Measurements from ENCODE around the gene RHBDL2.
"Not testable (repeated sequence)": the region's sequence is repeated elsewhere in the genome, so short reads cannot be mapped to it uniquely, and the experiment has no call there.

RHBDL2 gene

DNA sequence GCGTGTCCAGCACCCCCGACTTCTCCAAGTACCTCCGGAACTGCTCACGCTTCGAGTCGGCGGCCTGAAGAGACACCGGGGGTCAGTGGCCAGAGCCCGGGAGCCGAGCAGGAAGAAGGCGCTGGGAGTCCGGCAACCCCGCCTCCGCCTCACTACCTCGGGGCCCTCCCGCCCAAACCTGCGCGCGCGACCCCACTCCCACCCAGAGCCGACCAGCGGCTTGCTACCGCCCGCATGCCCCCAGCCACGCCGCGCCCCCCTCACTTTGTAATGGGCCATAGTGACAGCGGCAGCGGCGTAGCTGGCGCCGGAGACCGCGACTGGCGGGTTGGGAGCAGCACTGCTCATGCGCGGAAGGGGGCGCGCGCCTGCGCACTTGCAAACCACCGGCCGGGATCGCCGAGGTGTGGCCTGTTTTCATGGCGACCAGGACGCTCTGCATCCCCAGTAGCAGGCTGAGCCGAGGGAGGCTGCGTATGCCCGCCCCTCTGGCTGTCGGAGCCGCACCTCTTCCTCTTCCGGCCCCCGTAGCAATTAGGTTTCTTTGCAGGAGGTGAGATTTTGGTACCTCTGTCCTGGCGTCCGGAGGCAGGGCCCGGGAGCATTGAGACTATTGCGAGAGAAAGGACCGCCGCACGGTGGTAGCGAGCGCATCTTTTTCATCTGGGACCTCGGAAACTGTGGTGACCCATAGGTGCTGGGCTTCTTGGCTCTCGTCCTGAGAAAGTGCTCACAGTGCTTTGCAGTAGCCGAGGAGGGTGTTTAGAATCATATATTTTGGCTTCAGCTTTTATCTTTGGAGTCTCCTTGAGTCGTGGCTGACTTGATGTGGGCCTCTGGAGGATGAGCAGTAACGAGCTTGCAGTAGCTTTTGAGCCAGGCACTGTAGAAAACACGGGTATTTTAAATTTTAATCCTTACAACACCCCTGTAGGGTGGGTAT lies 68.3 kb downstream of the RHBDL2 start, which contains the start of gene MYCBP:
Gene MYCBP (minus strand): TSS at position 322 of the 943 bp plus-strand sequence. CDS start 43 bp downstream, at position 279.
- DNase-seq: peak; percentile 92

DNA sequence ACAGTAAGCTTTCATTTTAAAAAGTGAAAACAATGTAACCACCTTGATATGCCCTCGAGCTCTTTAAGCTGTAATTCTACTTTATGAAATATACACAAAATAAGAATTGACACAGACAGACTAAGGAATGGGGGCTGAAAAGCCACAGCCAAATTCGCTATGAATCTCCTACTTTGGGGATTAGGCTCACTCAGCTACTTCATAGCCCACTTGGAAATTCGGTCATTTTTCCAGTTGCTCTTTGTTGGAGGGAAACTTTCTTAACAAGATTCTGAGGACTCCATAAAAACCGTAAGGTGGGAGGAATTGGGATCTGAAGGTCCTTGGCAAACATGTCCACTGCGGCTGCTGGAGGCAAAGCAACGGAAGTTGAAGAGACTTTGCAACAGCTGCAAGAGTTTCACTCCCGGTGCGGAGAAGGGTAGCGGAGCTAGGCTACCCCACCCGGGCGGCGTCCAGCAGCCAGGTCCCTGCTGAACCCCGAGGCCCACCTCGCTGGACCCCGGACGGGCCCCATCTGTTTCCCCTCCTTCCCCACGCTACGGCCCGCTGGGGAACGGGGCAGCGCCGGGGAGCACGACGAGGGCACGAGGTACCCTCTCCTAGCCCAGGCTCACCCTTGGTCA lies 69.1 kb downstream of the RHBDL2 start:
- DNase-seq: no peak

DNA sequence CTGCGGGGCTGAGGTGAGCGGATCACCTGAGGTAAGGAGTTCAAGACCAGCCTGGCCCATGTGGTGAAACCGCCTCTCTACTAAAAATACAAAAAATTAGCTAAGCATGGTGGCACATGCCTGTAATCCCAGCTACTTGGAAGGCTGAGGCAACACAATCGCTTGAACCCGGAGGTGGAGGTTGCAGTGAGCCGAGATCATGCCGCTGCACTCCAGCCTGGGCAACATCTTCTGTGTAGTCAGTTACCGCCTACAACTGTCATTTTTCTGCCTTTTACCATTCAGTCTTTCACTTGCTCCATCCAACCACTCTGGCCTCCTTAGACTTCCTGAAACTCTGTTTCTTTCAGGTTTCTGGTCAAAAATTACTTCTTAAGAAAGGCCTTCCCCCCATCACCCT lies 70.6 kb downstream of the RHBDL2 start:
- DNase-seq: no peak

DNA sequence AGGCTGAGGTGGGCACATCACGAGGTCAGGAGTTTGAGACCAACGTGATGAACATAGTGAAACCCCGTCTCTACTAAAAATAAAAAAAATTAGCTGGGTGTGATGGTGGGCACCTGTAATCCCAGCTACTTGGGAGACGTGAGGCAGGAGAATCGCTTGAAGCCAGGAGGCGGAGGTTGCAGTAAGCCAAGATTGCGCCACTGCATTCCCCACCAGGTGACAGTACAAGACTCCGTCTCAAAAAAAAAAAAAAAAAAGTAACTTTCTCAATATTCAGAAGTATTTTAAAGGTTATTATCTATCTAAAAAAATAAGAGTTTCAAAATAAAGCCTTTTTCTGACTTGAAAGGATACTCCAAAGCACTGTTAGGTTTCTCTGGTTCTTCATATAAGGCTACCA lies 74.4 kb downstream of the RHBDL2 start:
- no peak for DNase-seq

DNA sequence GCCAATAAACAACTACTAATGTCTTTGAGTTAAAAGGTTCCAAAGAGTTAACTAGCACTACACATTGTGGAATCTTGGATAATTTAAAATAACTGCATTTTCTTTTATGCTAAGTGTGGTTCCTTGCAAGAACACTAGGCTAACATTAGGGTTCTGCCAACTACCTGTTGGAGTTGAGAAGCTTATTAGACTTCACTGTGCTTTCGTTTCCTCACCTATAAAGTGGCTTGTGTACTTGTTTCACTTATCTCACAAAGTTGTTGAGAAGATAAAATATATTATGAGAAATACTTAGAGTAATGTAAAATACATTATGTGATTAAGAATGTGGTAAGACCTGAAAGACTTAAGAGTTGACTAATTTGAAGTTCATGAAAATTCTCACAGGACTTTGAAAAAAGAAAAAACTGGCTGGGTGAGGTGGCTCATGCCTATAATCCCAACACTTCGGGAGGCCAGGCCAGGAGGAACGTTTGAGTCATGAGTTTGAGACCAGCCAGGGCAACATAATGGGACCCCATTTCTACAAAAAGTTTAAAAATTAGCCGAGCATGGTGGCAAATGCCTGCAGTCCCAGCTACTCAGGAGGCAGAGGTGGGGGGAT lies 76.4 kb downstream of the RHBDL2 start:
- DNase-seq: no peak

DNA sequence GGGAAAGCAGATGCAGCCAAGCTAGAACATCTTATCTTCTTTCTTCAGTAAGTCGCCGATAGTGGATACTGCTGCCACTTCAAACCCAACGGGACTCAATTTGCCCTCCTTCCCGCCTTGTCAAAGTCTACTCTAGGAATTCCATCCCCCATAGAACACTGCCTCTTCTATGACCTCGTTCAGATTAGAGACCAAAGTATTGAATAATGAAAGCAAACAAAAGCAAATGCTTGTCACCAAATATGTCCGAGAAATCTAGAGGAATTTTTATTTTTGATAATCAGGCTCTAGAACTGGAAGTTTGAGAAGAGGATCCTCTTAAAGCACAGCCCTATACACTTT lies 81.2 kb downstream of the RHBDL2 start:
- no peak for DNase-seq

DNA sequence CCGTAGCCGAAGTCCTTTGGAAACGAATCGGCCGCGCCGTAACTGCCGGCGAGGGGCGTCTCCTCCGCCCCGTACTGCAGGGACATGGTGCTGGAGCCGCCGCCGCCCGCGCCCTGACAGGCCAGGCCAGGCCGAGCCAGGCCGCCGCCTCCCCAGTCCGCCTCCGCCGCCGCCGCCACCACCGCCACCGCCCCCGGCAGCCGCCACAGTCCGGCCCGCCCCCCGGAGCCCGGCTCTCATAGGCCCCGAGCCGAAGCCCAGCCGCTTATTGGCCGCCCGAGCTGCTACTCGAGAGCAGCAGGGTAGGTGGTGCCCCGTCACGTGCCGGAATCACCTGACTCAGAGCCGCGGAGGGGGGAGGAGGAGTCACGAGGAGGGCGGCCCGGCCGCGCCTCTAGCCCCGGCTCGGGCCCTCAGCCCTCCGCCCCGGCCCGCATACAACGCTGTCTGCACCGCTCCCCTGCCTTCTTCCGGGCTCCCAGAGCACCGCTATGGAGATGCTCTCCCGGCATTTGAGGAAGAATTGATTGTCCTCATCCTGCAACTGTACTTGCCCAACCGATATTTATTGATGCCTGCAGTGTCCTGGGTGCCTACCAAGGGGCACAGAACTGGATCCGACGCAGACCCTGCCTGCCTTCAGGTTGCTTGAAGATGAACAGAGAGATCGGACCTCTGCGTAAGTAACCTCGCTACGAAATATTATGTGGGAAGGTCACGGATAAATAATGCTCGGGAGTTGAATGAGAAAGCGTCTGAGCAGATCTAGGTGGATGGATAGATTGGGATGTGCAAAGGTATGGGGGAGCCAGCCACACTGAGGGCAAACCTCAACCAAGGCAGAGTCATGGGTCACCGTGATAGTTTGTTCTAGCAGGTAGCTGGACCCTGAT lies 81.8 kb downstream of the RHBDL2 start, which contains the start of gene RRAGC:
Gene RRAGC (minus strand): TSS at position 212 of the 893 bp plus-strand sequence. CDS start 126 bp downstream, at position 86.
- DNase-seq: peak; percentile 93

DNA sequence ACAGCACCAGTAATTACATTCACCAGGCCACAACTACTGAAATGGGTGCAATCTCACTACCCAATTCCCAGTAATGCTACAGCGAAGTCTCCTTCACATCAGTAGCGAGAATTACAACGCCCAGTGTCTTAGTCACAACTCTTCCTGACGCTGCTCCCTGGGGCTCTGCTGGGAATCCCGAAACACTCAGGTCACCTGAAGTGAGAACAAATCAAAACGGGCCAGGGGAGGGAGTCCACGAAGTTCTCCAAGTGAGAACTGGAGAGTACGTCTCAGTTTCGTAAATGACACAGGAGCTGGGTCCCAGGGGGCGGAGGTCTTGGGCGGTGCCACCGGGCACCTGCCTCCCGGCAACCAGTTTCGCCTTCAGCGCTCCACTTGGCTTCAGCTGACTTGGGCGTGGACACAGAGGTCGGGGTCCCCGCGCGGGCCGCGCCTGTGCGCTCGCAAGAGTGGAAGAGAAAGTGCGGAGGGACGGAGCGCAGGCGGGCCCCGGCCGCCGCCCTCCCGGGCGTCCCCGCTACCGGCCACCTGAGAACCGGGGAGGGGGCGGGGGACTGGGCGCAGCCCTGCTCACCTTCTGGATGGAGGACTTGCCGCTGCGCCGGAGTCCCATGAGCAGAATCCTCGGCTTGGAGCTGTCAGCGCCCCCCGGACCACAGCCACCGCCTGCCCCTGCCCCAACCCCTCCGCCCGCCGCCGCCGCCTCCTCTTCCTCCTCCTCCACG lies 82.6 kb downstream of the RHBDL2 start:
- DNase-seq: no peak

DNA sequence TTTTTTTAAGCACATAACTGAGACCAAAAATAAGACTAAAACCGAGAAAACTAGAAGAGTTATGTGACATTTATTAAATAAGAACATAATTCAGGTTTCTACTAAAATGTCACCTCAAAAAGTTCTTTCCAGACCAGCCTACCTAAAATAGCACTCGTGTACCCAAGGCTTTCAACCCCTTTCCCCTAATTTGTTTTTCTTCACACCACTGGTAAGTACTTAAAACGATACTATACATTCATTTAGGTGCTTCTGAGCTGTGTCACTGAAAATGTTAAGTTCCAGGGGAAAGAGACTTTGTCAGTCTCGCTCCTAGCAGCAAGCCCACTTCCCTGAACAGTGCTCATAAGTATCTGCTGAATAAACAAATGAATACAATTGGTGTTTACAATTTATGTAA lies 88.8 kb downstream of the RHBDL2 start:
- DNase-seq: no peak

DNA sequence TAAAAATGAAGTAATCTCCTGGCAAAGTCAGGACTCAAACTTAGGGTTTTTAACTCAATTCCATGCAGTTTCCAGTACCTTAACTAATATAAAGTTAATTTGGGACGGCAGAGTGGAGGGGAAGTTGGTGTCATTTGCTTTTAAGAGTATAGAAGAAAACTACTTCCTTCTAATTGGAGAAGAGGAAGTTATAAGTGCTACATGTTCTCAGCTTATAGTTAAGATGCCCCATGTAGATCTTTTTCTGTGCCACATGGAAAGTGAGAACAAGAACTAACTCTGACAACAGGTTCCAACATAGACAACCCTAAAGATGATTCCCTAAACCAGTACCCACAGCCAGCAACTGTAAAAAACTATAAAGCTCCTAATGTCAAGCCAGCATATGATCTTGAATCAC lies 93.6 kb downstream of the RHBDL2 start:
- peak; percentile 22 for DNase-seq

DNA sequence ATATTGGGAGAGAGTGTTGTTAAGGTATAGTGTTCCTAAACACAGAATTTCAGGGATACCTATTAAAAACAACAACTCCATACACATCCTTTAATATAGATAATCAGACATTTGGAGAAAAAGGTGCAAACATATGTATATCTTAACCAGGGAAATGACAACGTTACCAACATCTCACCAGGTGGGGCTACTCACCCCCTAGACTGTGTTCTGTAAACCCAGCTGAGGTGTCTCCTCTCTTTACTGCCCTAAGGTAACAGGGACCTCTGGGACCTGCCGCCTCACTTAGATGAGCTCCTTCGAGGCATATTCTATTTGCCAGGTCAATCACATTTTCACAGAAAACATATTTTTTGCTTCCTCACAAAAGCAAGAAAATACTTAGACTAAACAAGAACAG lies 95.4 kb downstream of the RHBDL2 start:
- DNase-seq: no peak

DNA sequence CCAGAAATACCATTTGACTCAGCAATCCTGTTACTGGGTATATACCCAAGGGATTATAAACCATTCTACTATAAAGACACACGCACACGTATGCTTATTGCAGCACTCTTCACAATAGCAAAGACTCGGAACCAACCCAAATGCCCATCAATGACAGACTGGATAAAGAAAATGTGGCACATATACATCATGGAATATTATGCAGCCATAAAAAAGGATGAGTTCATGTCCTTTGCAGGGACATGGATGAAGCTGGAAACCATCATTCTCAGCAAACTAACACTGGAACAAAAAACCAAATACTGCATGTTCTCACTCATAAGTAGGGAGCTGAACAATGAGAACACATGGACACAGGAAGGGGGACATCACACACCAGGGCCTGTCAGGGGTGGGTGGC lies 96.5 kb downstream of the RHBDL2 start:
- DNase-seq: not testable (repeated sequence)

DNA sequence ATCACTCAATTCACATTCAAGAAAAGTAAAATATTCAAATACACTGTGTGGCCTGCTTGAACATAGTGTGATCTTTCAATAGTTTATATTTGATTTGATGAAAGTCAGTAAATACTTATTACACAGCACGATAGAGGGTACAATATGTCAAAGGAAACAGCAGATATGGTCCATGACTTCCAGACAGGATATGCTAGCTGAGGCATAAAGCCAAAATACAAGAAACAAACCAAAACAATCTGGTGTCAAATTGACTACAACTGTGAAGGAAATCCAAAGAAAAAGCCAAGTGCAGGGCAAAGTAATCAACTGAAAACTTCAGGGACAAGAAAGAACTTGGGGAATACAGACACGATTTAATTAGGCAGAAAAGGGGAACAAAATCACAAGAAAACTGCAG lies 101.3 kb downstream of the RHBDL2 start:
- no peak for DNase-seq

DNA sequence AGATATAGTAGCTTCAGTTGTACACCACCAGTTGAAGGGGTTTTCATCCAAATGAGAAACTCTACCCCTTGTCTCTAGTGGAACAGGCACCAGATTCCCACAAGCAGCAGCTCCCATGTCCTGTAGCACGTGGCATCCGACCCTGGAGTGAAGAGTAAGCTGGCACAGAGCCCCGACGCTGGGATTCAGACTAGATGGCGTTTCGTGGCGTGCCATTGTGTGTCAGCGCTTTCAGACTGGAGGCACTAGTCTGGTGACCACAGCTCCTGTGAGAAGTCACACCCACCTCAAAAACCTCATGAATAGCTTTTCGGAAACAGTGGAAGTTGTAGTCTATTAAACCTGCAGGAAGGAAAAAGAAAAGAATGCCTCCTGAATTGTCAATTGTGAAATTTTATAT lies 102.3 kb downstream of the RHBDL2 start:
- no peak for DNase-seq

DNA sequence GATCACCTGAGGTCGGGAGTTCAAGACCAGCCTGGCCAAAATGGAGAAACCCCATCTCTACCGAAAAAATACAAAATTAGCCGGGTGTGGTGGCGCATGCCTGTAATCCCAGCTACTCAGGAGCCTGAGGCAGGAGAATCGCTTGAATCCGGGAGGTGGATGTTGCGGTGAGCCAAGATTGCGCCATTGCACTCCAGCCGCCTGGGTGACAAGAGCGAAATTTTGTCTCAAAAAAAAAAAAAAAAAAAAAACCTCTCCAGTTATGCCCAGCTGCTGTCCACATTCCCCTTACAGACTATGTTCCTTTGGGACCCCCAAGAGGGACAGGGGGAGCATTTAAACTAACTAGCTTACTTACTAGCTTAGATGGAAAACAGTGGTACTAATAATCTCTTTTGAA lies 105.3 kb downstream of the RHBDL2 start:
- not testable (repeated sequence) for DNase-seq

Data from KG1 (cell line).